ENCODE measurements around the gene LGR6.

Gene LGR6

GRCh38 chr1:202205523-202206190 is 12.1 kb downstream of the LGR6 start (continued):
- TF ChIP-seq PRDM10 (tag by site-specific recombination; IDR thresholded peaks at IDR 0.05): no peak
- no peak for TF ChIP-seq YY1 (tag by site-specific recombination; IDR thresholded peaks at IDR 0.05)
- TF ChIP-seq, protein P1, sequence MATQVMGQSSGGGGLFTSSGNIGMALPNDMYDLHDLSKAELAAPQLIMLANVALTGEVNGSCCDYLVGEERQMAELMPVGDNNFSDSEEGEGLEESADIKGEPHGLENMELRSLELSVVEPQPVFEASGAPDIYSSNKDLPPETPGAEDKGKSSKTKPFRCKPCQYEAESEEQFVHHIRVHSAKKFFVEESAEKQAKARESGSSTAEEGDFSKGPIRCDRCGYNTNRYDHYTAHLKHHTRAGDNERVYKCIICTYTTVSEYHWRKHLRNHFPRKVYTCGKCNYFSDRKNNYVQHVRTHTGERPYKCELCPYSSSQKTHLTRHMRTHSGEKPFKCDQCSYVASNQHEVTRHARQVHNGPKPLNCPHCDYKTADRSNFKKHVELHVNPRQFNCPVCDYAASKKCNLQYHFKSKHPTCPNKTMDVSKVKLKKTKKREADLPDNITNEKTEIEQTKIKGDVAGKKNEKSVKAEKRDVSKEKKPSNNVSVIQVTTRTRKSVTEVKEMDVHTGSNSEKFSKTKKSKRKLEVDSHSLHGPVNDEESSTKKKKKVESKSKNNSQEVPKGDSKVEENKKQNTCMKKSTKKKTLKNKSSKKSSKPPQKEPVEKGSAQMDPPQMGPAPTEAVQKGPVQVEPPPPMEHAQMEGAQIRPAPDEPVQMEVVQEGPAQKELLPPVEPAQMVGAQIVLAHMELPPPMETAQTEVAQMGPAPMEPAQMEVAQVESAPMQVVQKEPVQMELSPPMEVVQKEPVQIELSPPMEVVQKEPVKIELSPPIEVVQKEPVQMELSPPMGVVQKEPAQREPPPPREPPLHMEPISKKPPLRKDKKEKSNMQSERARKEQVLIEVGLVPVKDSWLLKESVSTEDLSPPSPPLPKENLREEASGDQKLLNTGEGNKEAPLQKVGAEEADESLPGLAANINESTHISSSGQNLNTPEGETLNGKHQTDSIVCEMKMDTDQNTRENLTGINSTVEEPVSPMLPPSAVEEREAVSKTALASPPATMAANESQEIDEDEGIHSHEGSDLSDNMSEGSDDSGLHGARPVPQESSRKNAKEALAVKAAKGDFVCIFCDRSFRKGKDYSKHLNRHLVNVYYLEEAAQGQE (tag by site-specific recombination; IDR thresholded peaks at IDR 0.05): no peak
- TF ChIP-seq, protein P2, sequence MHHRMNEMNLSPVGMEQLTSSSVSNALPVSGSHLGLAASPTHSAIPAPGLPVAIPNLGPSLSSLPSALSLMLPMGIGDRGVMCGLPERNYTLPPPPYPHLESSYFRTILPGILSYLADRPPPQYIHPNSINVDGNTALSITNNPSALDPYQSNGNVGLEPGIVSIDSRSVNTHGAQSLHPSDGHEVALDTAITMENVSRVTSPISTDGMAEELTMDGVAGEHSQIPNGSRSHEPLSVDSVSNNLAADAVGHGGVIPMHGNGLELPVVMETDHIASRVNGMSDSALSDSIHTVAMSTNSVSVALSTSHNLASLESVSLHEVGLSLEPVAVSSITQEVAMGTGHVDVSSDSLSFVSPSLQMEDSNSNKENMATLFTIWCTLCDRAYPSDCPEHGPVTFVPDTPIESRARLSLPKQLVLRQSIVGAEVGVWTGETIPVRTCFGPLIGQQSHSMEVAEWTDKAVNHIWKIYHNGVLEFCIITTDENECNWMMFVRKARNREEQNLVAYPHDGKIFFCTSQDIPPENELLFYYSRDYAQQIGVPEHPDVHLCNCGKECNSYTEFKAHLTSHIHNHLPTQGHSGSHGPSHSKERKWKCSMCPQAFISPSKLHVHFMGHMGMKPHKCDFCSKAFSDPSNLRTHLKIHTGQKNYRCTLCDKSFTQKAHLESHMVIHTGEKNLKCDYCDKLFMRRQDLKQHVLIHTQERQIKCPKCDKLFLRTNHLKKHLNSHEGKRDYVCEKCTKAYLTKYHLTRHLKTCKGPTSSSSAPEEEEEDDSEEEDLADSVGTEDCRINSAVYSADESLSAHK (tag by site-specific recombination; IDR thresholded peaks at IDR 0.05): no peak
- TF ChIP-seq ZNF707 (tag by site-specific recombination; IDR thresholded peaks at IDR 0.05): no peak
- TF ChIP-seq ZIC2 (tag by site-specific recombination; IDR thresholded peaks at IDR 0.05): no peak
- peak; percentile 30; the same call in 1 of the 2 replicates for TF ChIP-seq ZNF621 (tag by site-specific recombination; IDR thresholded peaks at IDR 0.05)
- no peak for TF ChIP-seq ZNF211 (tag by site-specific recombination; IDR thresholded peaks at IDR 0.05; ENCODE audit: low read depth)
- TF ChIP-seq, protein P3, sequence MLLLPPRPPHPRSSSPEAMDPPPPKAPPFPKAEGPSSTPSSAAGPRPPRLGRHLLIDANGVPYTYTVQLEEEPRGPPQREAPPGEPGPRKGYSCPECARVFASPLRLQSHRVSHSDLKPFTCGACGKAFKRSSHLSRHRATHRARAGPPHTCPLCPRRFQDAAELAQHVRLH (tag by site-specific recombination; IDR thresholded peaks at IDR 0.05): peak; percentile 70; the same call in 1 of the 2 replicates
- TF ChIP-seq ZNF416 (tag by site-specific recombination; IDR thresholded peaks at IDR 0.05): no peak; the same call in 1 of the 2 replicates
- no peak for TF ChIP-seq ZNF138 (tag by site-specific recombination; IDR thresholded peaks at IDR 0.05; ENCODE audit: borderline replicate concordance)
- TF ChIP-seq KLF10 (tag by site-specific recombination; IDR thresholded peaks at IDR 0.05): no peak
- no peak for TF ChIP-seq PATZ1 (tag by site-specific recombination; IDR thresholded peaks at IDR 0.05)
- peak; percentile 85; the same call in 1 of the 2 replicates for TF ChIP-seq ZNF785 (tag by site-specific recombination; IDR thresholded peaks at IDR 0.05)
- TF ChIP-seq ZNF311 (tag by site-specific recombination; IDR thresholded peaks at IDR 0.05; ENCODE audit: borderline replicate concordance): peak; percentile 58; the same call in 1 of the 2 replicates
- TF ChIP-seq, protein P4, sequence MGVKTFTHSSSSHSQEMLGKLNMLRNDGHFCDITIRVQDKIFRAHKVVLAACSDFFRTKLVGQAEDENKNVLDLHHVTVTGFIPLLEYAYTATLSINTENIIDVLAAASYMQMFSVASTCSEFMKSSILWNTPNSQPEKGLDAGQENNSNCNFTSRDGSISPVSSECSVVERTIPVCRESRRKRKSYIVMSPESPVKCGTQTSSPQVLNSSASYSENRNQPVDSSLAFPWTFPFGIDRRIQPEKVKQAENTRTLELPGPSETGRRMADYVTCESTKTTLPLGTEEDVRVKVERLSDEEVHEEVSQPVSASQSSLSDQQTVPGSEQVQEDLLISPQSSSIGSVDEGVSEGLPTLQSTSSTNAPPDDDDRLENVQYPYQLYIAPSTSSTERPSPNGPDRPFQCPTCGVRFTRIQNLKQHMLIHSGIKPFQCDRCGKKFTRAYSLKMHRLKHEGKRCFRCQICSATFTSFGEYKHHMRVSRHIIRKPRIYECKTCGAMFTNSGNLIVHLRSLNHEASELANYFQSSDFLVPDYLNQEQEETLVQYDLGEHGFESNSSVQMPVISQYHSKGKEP (tag by site-specific recombination; IDR thresholded peaks at IDR 0.05): no peak
- TF ChIP-seq ZNF121 (tag by site-specific recombination; IDR thresholded peaks at IDR 0.05): no peak
- TF ChIP-seq ZNF433 (tag by site-specific recombination; IDR thresholded peaks at IDR 0.05; ENCODE audit: low read depth): no peak
- no peak for TF ChIP-seq ZNF701 (tag by site-specific recombination; IDR thresholded peaks at IDR 0.05)
